OCI-LY7 (cell line): ENCODE measurements around the gene SESN3.

Experiments used
- EZH2phosphoT487 ChIP-seq: fragments of 200-600 bp; sonication (generic); IDR thresholded peaks from 2 replicates; pipeline ENCODE4 v1.6.1; 2018; ENCODE audit warnings: low read depth, borderline replicate concordance, mild to moderate bottlenecking, mixed run types, antibody characterized with exemption, low read length, moderate library complexity, mixed read lengths
- TF ChIP-seq, protein P1 (sequence below): fragments of 200-600 bp; sonication (generic); conservative IDR thresholded peaks from 2 replicates; pipeline ENCODE4 v1.5.1; 2014; ENCODE audit warnings: mild to moderate bottlenecking, antibody characterized with exemption, low read length, moderate library complexity, mixed read lengths

DNA sequence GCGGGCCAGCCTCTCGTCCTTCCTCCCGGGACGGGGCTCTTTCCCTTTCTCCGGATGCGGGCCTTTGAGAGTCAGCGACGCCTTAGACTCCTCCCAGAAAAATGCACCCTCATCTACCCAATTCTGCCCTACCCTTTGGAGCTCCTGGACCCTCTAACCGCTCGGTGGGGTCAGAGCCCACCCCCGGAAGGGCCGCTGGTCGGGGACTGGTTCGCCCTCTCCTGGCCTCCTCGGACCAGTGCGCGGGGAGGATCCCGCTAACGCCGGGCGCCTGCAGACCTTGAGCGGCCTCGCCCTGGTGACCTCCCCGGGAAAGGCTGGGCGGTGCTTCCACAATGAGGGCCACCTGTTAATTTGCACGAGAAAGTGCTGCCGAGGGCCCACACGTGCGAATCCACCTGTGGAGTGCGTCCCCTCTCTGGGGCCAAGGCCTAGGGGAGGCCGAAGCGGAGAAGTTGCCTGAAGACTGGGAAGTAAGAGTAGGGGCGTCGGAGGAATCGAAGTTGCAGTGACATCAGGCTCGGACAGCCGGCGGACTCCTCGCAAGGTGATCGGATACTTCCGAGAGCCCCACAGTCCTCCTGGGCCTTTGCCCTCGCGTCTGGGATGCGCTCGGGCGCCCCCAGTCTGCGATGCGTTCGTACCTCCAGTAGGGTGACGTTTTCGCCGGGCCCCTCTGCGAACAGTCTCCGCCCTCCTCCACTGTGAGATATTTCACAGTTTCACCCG, 79.9 kb downstream of the SESN3 start:
- TF ChIP-seq, protein P1, sequence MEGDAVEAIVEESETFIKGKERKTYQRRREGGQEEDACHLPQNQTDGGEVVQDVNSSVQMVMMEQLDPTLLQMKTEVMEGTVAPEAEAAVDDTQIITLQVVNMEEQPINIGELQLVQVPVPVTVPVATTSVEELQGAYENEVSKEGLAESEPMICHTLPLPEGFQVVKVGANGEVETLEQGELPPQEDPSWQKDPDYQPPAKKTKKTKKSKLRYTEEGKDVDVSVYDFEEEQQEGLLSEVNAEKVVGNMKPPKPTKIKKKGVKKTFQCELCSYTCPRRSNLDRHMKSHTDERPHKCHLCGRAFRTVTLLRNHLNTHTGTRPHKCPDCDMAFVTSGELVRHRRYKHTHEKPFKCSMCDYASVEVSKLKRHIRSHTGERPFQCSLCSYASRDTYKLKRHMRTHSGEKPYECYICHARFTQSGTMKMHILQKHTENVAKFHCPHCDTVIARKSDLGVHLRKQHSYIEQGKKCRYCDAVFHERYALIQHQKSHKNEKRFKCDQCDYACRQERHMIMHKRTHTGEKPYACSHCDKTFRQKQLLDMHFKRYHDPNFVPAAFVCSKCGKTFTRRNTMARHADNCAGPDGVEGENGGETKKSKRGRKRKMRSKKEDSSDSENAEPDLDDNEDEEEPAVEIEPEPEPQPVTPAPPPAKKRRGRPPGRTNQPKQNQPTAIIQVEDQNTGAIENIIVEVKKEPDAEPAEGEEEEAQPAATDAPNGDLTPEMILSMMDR, result peak; percentile 79
- TF ChIP-seq EZH2phosphoT487, result no peak
